Breast epithelium (tissue), 3 donors: ENCODE results near the gene RHNO1.

Experiments
- CTCF ChIP-seq, 3 donors: fragments of 450-650 bp; IDR thresholded peaks; one replicate each; pipeline ENCODE4 v1.5.1; 2016 to 2017; ENCODE audit warnings: antibody characterized with exemption in 3 of 3, mild to moderate bottlenecking in 3 of 3, moderate library complexity in 3 of 3
- POLR2A ChIP-seq: fragments of 450-650 bp; IDR thresholded peaks from one replicate; pipeline ENCODE4 v1.6.1; 2016; ENCODE audit warnings: antibody characterized with exemption, mild to moderate bottlenecking, moderate library complexity
- POLR2AphosphoS5 ChIP-seq, 3 donors: sonication (generic); formaldehyde crosslinking; IDR thresholded peaks; one replicate each; pipeline ENCODE4 v1.6.1; 2017; ENCODE audit warnings: antibody characterized with exemption in 3 of 3

- no peak for TF ChIP-seq POLR2A
- no peak for TF ChIP-seq CTCF (IDR thresholded peaks at IDR 0.05)
- no peak for TF ChIP-seq POLR2AphosphoS5 (IDR thresholded peaks at IDR 0.05)
Observed at GRCh38 chr12:2856051-2856450, 21.0 kb upstream of the RHNO1 start.
